Glomerular endothelial cell (primary cell): ENCODE data around the gene CPAMD8. TPM values are rescaled to one million over a fixed set of nuclear protein-coding genes. Genes with fewer than 3 reads are reported as not detected.
"Not testable (repeated sequence)": the region's sequence is repeated elsewhere in the genome, so short reads cannot be mapped to it uniquely, and the experiment has no call there.

Experiments
- DNase-seq: peaks from one replicate; pipeline ENCODE4 v3.0.0-alpha.2; 2011; ENCODE audit warnings: low read depth, low spot score; ENCODE audit errors: extremely low read depth
- total RNA-seq: library from RNA; depleted of rRNA; stranded (reverse); fragments of >200 nt; gene quantifications from 2 replicates; pipeline ENCODE4 v1.2.3, GENCODE V29; 2015

Gene CPAMD8
- total RNA-seq, 1 donor from 2014 or later: 4.4 TPM

DNA sequence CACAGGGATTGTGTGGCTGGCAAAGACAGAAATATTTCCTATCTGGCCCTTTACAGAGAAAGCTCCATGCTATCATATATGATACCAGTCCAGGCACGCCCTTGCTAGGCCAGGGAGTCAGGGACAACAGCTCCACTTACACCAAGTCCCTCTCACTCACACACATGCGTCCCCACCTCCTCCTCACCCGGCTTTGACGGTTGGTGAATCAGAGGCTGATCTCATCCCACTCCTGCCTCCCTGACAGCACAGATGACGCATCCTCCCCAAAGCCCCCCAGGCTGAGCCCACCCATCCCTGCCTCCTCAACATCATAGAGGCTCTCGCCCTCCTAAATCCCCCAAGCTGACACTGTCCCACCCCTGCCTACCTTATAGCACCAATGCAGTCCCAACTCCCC, 75.1 kb downstream of the CPAMD8 start:
- no peak for DNase-seq

DNA sequence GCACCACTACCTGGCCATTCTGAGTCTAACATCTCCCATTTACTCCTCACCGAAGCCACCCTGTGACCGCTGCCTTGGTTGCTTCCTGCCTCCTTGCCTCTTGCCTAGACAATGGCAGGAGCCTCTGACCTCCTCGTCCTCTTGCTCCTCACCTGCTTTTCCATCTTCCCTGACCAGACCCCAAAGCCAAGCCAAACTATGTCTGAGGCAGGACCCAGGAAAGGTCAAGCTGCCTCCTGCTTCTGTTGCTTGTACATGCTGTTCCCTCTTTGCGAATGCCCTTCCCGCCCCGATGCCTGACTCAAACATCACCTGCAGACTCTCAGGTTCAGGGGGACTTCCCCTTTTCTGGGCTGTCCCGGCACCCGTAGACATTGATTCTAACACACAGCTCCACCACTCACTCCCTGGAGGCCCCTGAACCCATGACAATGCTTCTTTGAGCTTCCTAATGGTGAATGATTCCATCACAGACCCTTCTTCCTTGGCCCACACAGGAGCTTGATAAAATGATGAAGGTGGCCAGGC, 77.0 kb downstream of the CPAMD8 start:
- DNase-seq: no peak

DNA sequence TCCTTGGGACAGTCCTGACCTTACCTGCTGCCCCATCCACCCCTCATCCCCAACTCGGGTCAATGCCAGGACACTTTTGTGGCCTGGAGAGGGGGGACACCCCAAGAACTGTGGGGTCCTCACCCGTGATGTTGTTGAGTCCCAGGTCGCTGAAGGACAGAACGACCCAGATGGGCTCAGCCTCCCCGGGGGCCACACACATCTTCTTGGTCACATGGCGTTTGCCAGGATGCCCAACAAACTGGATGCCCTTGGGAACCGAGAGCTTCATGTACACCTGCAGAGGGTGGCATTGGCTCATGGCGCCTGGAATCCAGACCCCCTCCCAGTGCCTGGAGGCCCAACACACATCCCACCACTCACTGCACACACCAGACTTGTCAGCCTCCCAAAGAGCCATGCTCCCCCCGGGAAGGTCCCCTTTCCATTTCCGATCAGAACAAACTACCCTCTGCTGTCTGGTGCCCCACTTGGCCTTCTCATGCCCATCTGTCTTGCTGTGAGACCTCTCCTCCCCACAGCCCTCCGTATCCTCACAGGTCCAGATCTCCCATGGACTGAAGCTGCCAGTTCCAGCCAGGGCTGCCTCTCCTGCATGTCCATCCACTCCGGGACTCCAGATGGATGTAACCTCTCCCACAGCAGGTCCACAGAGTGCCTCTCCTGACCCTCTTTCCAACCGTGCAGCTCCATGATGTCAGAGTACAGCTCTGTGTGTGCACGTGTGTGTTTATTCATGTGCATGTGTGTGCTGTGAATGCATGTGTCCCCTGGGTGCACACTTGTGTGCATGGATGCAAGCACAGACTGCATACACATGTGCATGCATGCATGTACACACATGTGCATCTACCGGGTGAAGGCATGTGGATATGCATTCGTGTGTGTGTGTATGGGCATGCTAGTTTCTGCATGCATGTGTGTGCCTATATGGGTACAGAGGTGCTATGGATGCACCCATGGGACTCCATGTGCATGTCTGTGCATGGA, 79.4 kb downstream of the CPAMD8 start:
- no peak for DNase-seq

DNA sequence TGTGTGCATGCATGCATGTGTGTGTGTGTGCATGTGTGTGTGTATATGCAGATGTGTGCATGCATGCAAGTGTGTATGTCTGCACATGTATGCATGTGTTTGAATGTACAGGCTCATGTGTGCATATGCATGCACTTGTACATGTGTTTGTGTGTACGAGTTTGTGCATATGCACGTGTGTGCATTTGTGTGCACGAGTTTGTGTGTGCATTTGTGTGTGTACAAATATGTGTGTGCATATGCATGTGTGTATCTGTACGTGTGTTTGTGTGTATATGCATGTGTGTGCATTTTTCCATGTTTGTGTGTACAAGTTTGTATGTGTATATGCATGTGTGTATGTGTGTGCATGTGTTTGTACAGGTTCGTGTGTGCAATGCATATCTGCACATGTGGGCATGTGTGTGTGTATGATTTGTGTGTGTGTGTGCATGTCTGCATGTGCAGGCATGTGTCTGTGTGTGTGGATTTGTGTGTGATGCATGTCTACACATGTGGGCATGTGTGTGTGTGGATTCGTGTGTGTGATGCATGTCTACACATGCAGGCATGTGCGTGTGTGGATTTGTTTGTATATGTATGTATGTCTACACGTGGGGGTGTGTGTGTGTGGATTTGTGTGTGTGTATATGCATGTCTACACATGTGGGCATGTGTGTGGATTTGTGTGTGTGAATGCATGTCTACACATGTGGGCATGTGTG, 80.7 kb downstream of the CPAMD8 start:
- DNase-seq: no peak

DNA sequence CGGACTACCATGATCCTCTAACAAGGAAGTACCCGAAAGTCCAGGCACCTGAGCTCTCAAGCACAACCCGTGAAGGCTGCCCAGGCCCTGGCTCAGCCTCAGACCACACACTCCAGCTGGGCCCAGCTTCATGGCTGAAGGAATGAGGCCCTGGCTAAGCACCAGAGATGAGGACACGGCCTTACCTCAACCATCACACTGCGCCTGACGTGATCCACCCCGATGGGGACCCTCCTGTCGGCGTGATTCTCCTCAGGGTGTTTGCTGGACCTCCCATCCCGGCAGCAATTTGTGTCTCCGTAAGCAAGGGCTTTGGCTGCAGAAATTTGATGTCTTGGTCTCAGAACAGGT, 81.3 kb downstream of the CPAMD8 start:
- no peak for DNase-seq

GRCh38 chr19:16944626-16945363, 81.8 kb downstream of the CPAMD8 start:
- no peak for DNase-seq

DNA sequence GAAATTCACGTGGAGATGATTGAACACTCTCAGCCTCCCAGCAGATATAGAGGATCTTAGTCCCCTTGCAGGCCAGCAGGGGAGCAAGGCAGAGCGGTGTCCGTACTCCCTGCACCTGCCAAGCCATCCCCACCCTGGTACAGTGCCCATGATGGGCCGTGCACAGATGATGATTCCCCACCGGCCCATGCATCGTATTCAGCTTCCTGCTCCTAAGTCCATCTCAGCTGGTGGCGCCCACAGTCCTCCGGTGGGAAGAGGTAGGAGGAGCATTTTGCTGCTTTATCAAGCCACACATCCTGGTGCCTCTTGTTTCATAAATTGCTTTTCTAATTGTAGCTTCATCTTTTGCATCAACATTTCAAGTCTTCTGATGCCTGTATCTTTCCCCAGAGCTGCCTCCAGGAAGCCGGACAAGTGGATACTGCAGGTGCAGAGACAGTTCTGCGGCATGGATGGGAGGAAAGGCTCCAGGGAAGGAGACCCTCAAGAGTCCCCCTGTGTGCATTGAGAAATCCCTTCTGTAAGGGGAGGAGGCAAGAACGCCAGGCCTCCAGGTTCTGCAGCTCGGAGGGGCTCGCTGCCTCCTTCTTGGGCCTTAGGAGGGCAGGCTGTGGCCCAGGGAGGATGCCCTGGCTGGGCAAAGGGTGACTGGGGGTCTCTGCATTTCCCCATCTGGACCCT, 82.5 kb downstream of the CPAMD8 start:
- DNase-seq: no peak

DNA sequence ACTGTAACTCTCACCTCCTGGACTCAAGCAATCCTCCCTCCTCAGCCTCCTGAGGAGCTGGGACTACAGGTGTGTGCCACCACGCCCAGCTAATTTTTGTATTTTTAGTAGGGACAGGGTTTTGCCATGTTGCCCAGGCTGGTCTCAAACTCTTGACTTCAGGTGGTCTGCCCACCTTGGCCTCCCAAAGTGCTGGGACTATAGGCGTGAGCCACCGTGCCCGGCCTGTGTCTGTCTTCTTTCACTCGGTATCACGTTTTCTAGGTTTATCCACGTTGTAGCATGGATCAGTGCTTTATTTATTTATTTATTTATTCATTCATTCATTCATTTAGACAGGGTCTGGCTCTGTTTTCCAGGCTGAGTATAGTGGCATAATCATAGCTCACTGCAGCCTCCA, 83.5 kb downstream of the CPAMD8 start:
- not testable (repeated sequence) for DNase-seq

DNA sequence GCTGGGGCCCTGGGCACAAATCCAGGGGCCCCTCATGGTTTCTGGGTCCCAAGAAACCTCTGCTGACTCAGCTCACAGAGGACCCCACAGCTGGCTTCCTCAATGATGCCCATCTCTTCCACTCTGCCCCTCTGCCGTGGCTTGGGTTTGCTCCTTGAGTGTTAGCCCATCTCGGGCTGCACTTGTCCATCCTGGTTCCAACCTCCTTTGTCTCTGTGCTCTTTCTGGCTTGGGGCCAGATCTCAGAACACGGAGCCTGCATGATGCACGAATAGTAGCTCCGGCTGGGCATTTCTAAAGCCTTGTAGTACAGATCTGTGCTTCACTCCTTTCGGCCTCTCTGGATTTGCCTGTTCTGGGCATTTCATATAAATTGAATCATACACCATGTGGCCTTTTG, 84.0 kb downstream of the CPAMD8 start:
- no peak for DNase-seq

GRCh38 chr19:16940626-16941025, 86.0 kb downstream of the CPAMD8 start:
- no peak for DNase-seq

GRCh38 chr19:16940063-16940462, 86.5 kb downstream of the CPAMD8 start:
- not testable (repeated sequence) for DNase-seq

DNA sequence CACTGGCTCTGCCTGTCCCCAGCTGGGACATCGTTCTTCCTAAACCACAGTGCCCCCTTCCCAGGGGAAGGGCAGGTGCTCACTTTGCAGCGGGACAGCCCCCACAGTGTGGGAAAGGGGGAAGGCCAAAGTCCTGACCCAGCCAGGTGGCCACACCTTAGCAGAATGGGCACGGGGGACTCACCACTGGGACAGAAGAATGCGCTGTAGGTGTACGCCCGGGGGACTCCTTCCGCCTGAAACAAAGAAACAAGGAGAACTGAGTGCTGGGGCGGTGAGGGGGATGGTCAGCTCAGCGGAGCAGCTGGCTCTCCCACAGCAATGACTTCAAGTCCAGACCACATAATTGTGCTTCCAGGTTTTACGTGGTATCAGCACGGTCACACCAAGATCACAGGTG, 88.4 kb downstream of the CPAMD8 start:
- DNase-seq: no peak

DNA sequence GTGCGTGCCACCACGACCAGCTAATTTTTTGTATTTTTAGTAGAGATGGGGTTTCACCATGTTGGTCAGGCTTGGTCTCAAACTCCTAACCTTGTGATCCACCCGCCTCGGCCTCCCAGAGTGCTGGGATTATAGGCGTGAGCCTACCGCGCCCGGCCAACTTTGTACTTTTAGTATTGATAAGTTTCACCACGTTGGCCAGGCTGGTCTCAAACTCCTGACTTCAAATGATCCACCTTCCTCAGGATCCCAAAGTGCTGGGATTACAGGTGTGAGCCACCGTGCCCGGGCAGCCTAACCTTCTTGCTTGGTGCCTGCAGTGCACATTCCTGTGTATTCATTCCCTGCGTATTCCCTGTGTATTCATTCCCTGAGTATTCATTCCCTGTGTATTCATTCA, 88.8 kb downstream of the CPAMD8 start:
- DNase-seq: not testable (repeated sequence)

DNA sequence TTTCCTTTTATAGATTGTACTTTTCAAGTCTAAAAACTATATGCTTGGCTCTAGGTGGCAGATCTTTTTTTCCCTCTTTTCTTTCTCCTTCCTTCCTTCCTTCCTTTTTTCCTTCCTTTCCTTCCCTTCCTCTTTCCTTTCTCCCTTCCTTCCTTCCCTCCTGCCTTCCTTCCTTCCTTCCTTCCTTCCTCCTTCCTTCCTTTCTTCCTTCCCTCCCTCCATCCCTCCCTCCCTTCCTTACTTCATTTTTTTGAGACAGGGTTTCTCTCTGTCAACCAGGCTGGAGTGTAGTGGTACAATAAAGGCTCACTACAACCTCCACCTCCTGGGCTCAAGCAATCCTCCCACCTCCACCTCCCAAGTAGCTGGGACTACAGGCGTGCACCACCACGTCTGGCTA, 89.7 kb downstream of the CPAMD8 start:
- DNase-seq: no peak

DNA sequence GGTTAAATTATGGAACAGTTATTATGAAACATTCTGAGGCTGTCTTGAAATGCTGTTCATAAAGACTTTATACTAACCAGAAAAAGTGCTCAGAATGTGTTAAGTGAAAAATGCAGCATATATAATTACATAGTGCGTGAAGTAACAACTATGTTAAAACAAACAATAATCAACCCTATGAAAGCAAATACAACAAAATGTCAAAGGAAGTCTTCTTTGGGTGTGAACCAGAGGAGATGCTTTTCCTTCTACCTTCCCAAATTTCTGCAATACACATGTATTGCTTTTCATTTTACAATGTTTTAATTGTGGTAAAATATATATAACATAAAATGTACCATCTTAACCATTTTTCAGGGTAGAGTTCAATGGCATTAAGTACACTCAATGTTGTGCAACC, 92.1 kb downstream of the CPAMD8 start:
- DNase-seq: no peak

GRCh38 chr19:16931306-16931705, 95.3 kb downstream of the CPAMD8 start:
- no peak for DNase-seq

- DNase-seq: no peak
These were observed 95.9 kb downstream of the CPAMD8 start for GRCh38 chr19:16930753-16931152.

GRCh38 chr19:16928916-16929315, 97.7 kb downstream of the CPAMD8 start:
- DNase-seq: no peak

GRCh38 chr19:16928351-16928750, 98.3 kb downstream of the CPAMD8 start:
- DNase-seq: no peak

DNA sequence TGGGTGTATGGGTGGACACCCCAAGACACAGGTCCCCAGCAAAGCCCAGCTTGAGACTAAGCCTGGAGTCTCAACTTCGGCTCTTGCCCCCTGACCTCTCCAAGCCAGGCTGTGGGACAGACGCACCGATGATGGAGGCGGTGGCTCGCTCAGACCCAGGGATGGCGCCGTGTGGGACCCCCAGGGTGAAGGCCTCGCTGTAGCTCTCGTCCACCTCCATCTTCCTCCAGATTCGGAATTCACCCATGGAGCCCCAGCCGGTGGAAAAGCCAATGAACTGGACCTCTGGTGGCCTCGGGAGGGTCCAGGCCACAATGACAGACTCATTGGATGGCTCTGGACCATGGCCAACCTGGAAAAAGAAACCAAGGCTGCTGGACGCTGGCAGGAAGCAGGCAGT, 98.7 kb downstream of the CPAMD8 start:
- DNase-seq: no peak

DNA sequence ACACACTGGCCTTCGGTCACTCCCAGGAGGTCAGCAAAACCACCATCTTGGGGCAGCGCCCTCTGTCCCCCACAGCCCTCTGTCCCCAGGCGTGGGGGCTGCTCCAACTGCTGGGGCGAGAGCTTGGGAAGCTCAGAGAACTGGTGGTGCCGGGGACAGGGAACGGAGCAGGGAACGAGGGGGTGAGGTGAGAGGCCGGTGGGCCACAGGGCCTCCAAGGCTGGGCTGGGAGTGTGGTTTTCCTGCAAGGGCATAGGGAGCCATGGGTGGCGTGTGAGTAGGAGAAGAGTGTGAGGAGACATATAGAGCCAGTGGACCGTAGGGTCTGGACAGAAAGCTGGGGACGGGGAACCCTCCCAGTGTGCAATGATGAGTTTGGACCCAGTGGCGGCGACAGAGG, 103.7 kb downstream of the CPAMD8 start:
- DNase-seq: no peak
